H9 (cell line): ENCODE measurements around the gene SNRNP35. TPM values are rescaled to one million over a fixed set of nuclear protein-coding genes. Genes with fewer than 3 reads are reported as not detected.

Experiments
- DNase-seq: peaks from one replicate; pipeline ENCODE4 v3.0.0-alpha.2; 2017
- H2AFZ ChIP-seq: one replicate; pipeline ENCODE4 v1.6.1; 2013; ENCODE audit warnings: mild to moderate bottlenecking, low read length, control low read depth, moderate library complexity
- H2AK5ac ChIP-seq: 2 replicates; pipeline ENCODE4 v1.6.1; 2013; ENCODE audit warnings: low read length, control low read depth, mixed read lengths; ENCODE audit not compliant: insufficient read length
- H2BK120ac ChIP-seq: one replicate; pipeline ENCODE4 v1.6.1; 2013; ENCODE audit warnings: low read depth, mild to moderate bottlenecking, low read length, control low read depth, inconsistent platforms; ENCODE audit not compliant: poor library complexity, severe bottlenecking
- H2BK12ac ChIP-seq: 2 replicates; pipeline ENCODE4 v1.6.1; 2013; ENCODE audit warnings: low read length, control low read depth, mixed read lengths, low read depth; ENCODE audit not compliant: insufficient read length
- H2BK15ac ChIP-seq: 2 replicates; pipeline ENCODE4 v1.6.1; 2013; ENCODE audit warnings: low read depth, low read length, control low read depth
- H2BK20ac ChIP-seq: one replicate; pipeline ENCODE4 v1.6.1; 2013; ENCODE audit warnings: low read depth, mild to moderate bottlenecking, low read length, control low read depth, inconsistent platforms; ENCODE audit not compliant: poor library complexity, severe bottlenecking
- H2BK5ac ChIP-seq: 2 replicates; pipeline ENCODE4 v1.6.1; 2013; ENCODE audit warnings: low read length, control low read depth, mixed read lengths; ENCODE audit not compliant: insufficient read length
- H3K14ac ChIP-seq: 2 replicates; pipeline ENCODE4 v1.6.1; 2013; ENCODE audit warnings: low read length, control low read depth; ENCODE audit not compliant: insufficient read depth
- H3K18ac ChIP-seq: 2 replicates; pipeline ENCODE4 v1.6.1; 2013; ENCODE audit warnings: low read depth, mild to moderate bottlenecking, mixed read lengths, low read length, control low read depth; ENCODE audit not compliant: insufficient read length
- H3K23ac ChIP-seq: 2 replicates; pipeline ENCODE4 v1.6.1; 2013; ENCODE audit warnings: low read length, control low read depth, mixed read lengths, low read depth; ENCODE audit not compliant: insufficient read length
- H3K23me2 ChIP-seq: 2 replicates; pipeline ENCODE4 v1.6.1; 2013; ENCODE audit warnings: low read depth, mild to moderate bottlenecking, mixed read lengths, low read length, control low read depth; ENCODE audit not compliant: insufficient read length, poor library complexity, severe bottlenecking
- H3K27ac ChIP-seq: 2 replicates; pipeline ENCODE4 v1.5.1; 2013; ENCODE audit warnings: low read length, control low read depth, mixed read lengths, low read depth; ENCODE audit not compliant: insufficient read length
- H3K27me3 ChIP-seq: 2 replicates; pipeline ENCODE4 v1.6.1; 2013; ENCODE audit warnings: low read length, control low read depth, inconsistent platforms; ENCODE audit not compliant: insufficient read depth
- H3K4ac ChIP-seq: 2 replicates; pipeline ENCODE4 v1.6.1; 2013; ENCODE audit warnings: low read depth, mild to moderate bottlenecking, control low read depth, inconsistent platforms, low read length, moderate library complexity
- H3K4me1 ChIP-seq: 2 replicates; pipeline ENCODE4 v1.6.1; 2013; ENCODE audit warnings: low read length, control low read depth, inconsistent platforms; ENCODE audit not compliant: insufficient read depth
- H3K4me2 ChIP-seq: 2 replicates; pipeline ENCODE4 v1.6.1; 2013; ENCODE audit warnings: low read length, control low read depth, mixed read lengths; ENCODE audit not compliant: insufficient read length, insufficient read depth
- H3K56ac ChIP-seq: 2 replicates; pipeline ENCODE4 v1.6.1; 2013; ENCODE audit warnings: low read depth, mild to moderate bottlenecking, mixed read lengths, low read length, control low read depth; ENCODE audit not compliant: insufficient read length
- H3K79me1 ChIP-seq: 2 replicates; pipeline ENCODE4 v1.6.1; 2013; ENCODE audit warnings: low read depth, mild to moderate bottlenecking, moderate library complexity, low read length, control low read depth, inconsistent platforms; ENCODE audit not compliant: insufficient read depth, poor library complexity, severe bottlenecking
- H3K79me2 ChIP-seq: 2 replicates; pipeline ENCODE4 v1.6.1; 2013; ENCODE audit warnings: low read length, control low read depth, inconsistent platforms; ENCODE audit not compliant: insufficient read depth
- H3K9ac ChIP-seq: 2 replicates; pipeline ENCODE4 v1.6.1; 2013; ENCODE audit warnings: low read length, control low read depth, mixed read lengths; ENCODE audit not compliant: insufficient read length; ENCODE audit errors: extremely low read depth
- H3K9me3 ChIP-seq: one replicate; pipeline ENCODE4 v1.6.1; 2013; ENCODE audit warnings: low read depth, low read length, inconsistent platforms; ENCODE audit not compliant: control insufficient read depth
- H3T11ph ChIP-seq: one replicate; pipeline ENCODE4 v1.6.1; 2013; ENCODE audit warnings: mild to moderate bottlenecking, low read length, control low read depth, inconsistent platforms
- H4K20me1 ChIP-seq: one replicate; pipeline ENCODE4 v1.6.1; 2013; ENCODE audit not compliant: control insufficient read depth, insufficient read length, insufficient read depth
- H4K5ac ChIP-seq: 2 replicates; pipeline ENCODE4 v1.6.1; 2013; ENCODE audit warnings: low read depth, mild to moderate bottlenecking, mixed read lengths, low read length, control low read depth; ENCODE audit not compliant: insufficient read length
- H4K8ac ChIP-seq: replicated peaks from 2 replicates; pipeline ENCODE4 v1.6.1; 2013; ENCODE audit warnings: low read length, control low read depth, mixed read lengths, low read depth; ENCODE audit not compliant: insufficient read length
- H4K91ac ChIP-seq: 2 replicates; pipeline ENCODE4 v1.6.1; 2013; ENCODE audit warnings: low read depth, mild to moderate bottlenecking, moderate library complexity, mixed read lengths, low read length, control low read depth; ENCODE audit not compliant: insufficient read length
- H3K27ac Mint-ChIP-seq, 3 experiments: 2 replicates in 2 of 3; 3 replicates in 1 of 3; pipeline ENCODE4 v1.8.0; 2020 to 2021; ENCODE audit warnings: mixed read lengths in 3 of 3, mild to moderate bottlenecking in 1 of 3, moderate library complexity in 1 of 3
- H3K27me3 Mint-ChIP-seq: 2 replicates; pipeline ENCODE4 v1.8.0; 2021; ENCODE audit warnings: low read depth, mild to moderate bottlenecking, moderate library complexity, mixed read lengths
- H3K36me3 Mint-ChIP-seq, 3 experiments: 2 replicates in 2 of 3; 3 replicates in 1 of 3; pipeline ENCODE4 v1.8.0; 2020 to 2021; ENCODE audit warnings: low read depth in 3 of 3, mixed read lengths in 3 of 3; ENCODE audit not compliant: insufficient read depth in 1 of 3
- H3K4me1 Mint-ChIP-seq, 2 experiments: 2 replicates each; pipeline ENCODE4 v1.8.0; 2020; ENCODE audit warnings: mixed read lengths in 2 of 2
- H3K4me3 Mint-ChIP-seq, 2 experiments: 2 replicates in 1 of 2; 3 replicates in 1 of 2; pipeline ENCODE4 v1.8.0; 2020 to 2021; ENCODE audit warnings: mild to moderate bottlenecking in 2 of 2, mixed read lengths in 2 of 2, moderate library complexity in 1 of 2
- H3K9me3 Mint-ChIP-seq, 2 experiments: 2 replicates in 1 of 2; 3 replicates in 1 of 2; pipeline ENCODE4 v1.8.0; 2020; ENCODE audit warnings: mild to moderate bottlenecking in 2 of 2, mixed read lengths in 2 of 2, moderate library complexity in 1 of 2
- CTCF ChIP-seq: fragments of 200-600 bp; sonication (generic); conservative IDR thresholded peaks from 3 replicates; pipeline ENCODE4 v1.8.0; 2021; ENCODE audit warnings: antibody characterized with exemption, mild to moderate bottlenecking
- WGBS: extraction: QIAGEN DNeasy Blood & Tissue Kit; methylation state at CpG from one replicate; pipeline ENCODE4 v1.1.7; 2013; ENCODE audit warnings: missing lambda C conversion rate, low lambda C conversion rate, mixed read lengths; ENCODE audit not compliant: insufficient read length; ENCODE audit errors: extremely low coverage; 5-methylcytosine and 5-hydroxymethylcytosine counted together
- total RNA-seq: library from RNA; stranded (reverse); gene quantifications from 2 replicates; pipeline ENCODE4 v1.2.1, GENCODE V29; 2021

The SNRNP35 gene
- total RNA-seq, 1 experiment from 2014 or later, result 16.3 TPM

- no peak for DNase-seq
- no peak overlapping the region for H4K5ac ChIP-seq
- no peaks in the 10 kb centered on the region for H3K9me3 ChIP-seq
- H3K27ac Mint-ChIP-seq, result no peak overlapping the region; a peak in 1 of 7 replicates
- H2AFZ ChIP-seq, result no peak overlapping the region
- no peaks in the 10 kb centered on the region for H3K4me1 ChIP-seq
- H3K27ac ChIP-seq, result no peak overlapping the region
- H3K14ac ChIP-seq, result no peak overlapping the region
- no peaks in the 10 kb centered on the region for H3K23me2 ChIP-seq
- H2BK5ac ChIP-seq, result no peak overlapping the region
- H3K36me3 Mint-ChIP-seq, result peaks cover 0 to 9% (median 2%) of the 10 kb centered on the region in 3 experiments; a peak in 3 of 7 replicates
- no peak overlapping the region for H3K23ac ChIP-seq
- H3K27me3 ChIP-seq, result no peaks in the 10 kb centered on the region
- no peak overlapping the region for H3K18ac ChIP-seq
- H3K9me3 Mint-ChIP-seq, result no peaks in the 10 kb centered on the region
- H2BK15ac ChIP-seq, result no peak overlapping the region
- no peak overlapping the region for H3K4me2 ChIP-seq
- H3K9ac ChIP-seq, result no peak overlapping the region
- no CpG with 5 or more reads among the region's 18 CpGs for WGBS
- H2AK5ac ChIP-seq, result no peak overlapping the region
- peaks cover 4 to 6% of the 10 kb centered on the region in 2 experiments; a peak in 3 of 4 replicates for H3K4me1 Mint-ChIP-seq
- no peak overlapping the region for H3T11ph ChIP-seq
- no peak overlapping the region for H4K8ac ChIP-seq
- TF ChIP-seq CTCF, result no peak
- no peak overlapping the region for H2BK120ac ChIP-seq
- no peaks in the 10 kb centered on the region for H4K20me1 ChIP-seq
- no peaks in the 10 kb centered on the region for H3K79me2 ChIP-seq
- H3K4me3 Mint-ChIP-seq, result no peak overlapping the region
- H3K27me3 Mint-ChIP-seq, result no peaks in the 10 kb centered on the region
- no peak overlapping the region for H2BK12ac ChIP-seq
- H3K4ac ChIP-seq, result no peak overlapping the region
- no peak overlapping the region for H3K56ac ChIP-seq
- H3K79me1 ChIP-seq, result no peaks in the 10 kb centered on the region
- H4K91ac ChIP-seq, result no peak overlapping the region
- no peak overlapping the region for H2BK20ac ChIP-seq
Measured at GRCh38 chr12:123483602-123484248, 25.8 kb downstream of the SNRNP35 start.
